A204.1 (cell line): ENCODE measurements around the gene MIDN.

Experiments used
- FAIRE-seq: peaks from 2 replicates; lab custom pipeline; 2012; peaks lifted over from hg19 to GRCh38; lab: Jason Lieb, UNC

MIDN gene

DNA sequence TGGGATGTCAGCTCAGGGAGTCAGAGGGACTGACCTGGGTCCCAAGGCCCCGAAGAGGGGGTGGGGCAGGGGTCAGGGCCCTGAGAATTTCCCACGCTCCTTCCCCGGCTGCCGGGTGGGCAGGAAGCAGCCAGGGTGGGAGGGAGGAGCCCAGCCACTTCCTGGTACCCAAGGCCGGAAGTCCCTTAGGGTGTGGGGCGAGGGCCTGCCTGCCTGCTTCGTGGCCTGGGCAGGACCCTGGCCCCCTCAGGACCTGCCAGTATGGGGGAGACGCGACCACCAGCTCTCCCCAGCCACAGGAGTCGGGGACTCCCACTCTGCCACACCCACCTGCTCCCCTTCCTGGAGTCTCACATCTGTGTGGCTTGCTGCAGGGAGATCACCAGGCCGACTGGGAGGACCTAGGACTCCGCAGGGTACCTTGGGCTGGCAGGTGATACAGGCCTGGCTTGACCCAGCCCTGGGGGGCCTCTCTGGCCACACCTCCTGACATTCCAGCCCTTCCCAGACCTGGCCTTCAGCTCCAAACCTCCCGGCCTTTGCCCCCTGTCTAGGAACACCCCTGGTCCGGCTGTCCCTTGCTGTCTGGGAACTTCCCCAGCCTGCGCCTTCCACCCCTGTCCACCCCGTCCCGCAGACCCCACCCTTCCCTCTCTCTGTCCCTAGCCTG lies 11.0 kb downstream of the MIDN start:
- FAIRE-seq, result no peak

DNA sequence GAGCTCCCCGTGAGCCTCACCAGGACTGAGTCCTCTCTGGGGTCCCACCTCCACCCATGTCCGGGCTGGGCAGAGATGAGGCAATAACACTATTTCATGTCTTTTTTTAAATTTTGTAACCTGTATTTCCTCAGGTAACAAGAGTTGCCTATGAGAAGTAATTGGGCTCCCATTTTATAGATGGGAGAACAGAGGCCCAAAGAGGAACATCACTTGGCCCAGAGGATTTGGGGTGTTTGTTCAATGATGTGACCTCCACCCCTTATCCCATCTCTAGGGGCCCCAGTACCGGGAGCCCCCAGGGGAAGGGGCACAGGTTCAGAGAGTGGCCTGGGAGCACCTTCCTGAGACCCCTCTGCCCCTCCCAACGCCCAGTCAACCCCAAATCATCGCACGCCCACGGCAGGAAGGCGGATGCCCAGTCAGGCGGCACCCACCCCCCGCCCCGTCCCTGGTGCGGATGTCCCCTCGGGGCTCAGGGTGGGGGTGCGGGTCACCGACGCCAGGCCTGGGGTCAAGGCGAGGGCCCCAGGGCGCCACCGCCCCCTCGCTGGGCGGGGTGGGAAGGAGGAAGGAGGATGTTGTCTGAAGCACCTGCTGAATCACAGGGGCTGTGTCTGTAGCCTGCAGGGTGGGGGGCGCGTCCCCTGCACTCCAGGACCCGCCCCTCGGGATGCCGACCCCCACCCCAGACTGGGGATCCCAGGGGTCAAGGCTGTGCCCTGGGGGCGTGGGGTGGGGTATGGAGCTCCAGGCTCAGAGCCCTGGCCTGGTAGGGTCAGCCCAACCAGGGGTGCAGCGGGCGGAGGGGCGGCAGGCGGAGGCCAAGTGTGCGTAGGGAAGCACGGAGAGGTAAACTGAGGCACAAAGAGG lies 11.7 kb downstream of the MIDN start:
- no peak for FAIRE-seq

DNA sequence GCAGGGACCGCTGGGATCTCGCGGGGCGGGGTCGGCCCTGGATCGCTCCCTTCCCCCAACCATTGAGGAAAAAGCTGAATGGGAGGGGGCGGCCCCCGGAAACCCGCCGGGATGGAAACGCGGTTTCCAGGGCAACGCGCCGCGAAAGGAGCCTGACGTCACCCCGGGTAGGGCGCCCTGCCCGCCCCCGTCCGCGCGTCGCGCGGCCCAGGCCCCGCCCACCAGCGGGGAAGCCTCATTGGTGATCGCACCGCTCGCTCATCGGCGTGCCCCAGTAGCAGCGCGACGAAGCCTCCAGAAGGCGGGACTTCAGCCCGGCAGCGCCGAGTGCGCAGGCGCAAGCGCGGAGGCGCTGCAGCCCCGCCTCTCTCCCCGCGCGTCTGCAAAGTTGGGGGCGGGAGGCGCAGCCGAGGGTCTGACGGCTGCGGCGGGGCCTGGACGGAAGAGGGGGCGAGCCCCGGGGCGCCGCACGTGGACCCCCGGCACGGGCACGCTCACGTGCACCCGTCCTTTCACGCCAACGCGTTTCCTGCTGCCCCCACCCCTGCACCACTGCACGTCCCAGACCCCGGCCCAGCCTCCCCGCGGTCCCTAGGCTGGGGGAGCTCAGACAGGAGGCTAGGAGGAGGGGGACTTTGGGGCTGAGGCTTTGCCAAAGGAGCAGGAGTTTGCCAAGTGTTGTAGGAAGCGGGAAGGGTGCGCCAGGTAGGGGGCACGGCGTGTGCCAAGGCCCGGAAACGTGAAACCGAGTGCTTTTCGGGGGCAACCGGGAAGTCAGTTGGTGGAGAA lies 12.6 kb downstream of the MIDN start:
- FAIRE-seq, result no peak

DNA sequence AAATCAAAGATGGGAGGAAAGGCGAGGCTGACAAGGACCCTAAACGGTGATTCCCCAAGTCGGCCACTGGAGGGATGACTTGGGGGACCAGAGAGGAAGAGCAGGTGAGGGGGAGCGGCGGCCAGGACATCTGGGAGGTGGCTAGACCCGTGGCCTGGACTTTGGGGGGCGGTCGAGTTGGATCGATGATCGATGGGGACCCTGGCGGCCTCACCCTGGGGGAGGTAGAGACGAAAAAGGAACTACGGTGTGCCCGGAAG lies 13.1 kb downstream of the MIDN start:
- no peak for FAIRE-seq

DNA sequence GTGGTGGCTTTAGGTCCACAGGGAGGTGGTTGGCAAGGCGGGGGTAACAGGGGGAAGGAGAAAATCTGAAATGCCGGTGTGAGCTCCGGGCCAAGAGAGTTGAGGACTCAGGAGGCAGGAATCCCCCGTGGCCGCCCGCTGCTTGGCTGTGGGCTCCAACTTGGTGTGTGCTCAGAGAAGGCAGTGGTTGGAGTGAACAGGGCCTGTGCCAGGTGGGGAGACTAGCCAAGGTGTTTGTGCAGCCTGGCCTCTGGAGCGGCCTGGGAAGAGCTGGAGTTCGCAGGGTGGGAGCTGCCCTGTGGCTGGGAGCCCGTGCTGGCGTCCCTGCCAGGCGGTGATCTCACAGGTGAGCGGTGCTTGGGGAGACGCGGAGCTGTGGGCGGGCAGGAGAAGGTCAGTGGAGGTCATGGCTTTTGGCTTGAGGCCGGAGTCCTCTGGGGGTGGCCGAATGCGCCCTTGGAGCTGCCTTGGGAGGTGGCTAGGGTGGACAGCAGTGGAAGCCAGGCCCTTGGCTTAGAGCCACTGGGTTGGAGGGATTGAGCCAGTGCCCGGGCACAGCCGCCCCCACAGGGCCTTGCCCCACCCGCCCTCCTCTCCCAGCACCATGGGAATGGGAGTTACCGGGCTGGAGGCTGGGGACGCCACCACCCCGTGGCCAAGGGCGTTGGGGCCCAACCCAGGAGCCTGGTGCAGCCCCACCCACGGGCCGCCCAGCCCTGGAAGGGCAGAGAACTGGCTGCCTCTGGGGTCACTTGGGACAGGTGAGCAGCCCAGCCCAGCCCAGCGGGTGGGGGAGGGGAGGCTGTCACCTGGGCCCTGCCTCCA lies 13.6 kb downstream of the MIDN start:
- FAIRE-seq, result no peak

DNA sequence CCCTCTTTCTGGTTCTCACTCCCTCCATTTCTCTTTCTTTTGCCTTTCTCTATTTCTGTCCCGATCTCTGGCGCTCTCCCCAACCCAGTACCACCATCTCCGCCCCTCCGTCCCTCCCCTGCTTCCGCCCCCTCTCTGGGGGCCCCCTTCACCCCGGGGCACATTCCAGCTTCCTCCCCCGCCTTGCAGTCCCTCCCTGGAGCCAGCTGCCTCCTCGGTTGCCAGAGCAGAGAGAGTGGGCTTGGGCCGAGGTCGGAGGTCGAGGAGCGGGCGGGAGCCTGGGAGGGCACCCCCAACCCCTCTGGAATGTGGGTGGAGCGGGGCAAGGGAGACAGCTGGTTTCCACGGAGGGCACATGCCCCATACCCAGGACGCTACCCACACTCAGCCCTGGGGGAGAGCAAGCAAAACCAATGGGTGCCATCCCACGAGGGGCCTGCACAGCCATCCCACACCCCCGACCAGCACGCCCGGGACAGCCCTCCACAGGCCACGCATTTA lies 14.3 kb downstream of the MIDN start:
- FAIRE-seq, result no peak

DNA sequence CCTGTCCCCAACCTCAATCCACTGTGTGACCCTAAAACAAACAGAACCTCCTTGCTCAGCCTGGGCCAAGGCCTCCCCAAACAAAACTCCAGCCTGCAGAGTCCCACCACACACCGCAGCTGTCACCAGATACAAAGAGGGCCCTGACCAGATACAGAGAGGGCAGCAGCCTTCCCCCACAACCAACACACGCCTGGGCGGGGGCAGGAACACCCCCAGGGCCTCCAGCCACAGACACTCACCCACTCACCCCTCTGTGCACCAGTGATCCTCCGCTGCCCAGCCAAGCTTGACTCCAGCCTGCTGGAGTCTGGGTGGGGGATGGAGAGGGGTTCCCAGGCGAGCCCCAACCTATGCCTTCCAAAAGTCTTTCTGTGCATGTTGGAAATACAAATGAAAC lies 14.8 kb downstream of the MIDN start:
- FAIRE-seq, result no peak

DNA sequence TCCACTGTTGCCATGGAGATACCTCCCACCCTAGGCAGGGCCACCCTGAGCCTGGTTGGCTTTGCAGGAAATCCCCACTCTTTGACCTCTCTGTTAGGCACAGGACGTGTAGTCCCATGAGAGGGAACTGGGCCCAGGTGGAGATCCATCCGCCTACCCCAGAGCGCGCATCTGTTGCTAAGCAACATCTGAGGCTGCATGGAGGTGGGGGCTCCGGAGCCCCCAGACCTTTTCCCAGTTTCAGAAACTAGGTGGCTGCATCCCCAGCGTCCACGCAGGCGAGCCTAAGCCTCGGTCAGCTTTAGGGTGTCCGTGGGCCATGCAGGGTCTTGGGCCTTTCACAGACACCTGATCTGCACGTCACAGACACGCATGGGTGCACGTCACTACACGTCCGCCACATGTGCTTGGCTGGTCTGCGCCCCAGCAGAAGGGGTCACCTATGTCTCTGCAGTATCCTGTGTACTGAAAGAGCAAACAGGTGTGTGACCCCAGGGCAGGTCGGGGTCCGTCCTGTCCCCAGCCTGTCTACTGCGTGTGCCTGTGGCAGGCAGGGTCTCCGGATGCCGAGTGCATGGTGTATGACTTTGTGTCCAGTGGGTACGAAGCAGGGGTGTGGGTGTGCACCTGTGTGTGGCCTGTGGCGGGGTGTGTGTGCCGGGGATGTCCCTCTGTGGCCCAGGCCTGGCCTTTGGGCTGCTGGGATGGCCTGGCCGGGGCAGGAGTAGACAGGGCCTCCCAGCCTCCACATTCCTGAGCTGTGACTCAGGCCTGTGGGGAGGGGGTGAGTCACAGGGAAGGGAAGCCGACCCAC lies 16.6 kb downstream of the MIDN start:
- FAIRE-seq, result no peak

DNA sequence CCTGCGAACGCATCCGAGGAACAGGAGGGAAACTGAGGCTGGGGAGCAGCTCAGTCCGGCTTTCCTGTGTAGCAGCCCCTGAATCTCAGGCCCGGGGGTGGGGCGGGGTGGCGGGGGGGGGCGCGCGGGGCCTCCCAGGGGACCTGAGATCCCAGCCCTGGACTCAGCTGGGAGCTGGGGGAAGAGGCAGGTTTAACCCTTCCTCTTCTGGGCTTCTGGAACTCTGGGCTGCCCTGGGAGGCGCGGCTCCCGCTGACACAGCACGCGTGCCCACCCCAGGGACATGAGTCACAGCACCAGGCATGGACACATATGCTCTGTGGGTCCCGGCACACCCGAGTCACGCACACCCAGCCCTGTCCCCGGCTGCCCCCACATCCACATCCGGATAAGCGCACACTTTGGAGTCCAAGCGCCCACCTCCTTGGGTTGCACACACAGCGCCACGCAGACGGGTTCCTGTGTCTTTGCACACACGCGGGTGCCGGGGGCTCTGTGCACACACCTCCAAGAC lies 17.3 kb downstream of the MIDN start:
- no peak for FAIRE-seq

DNA sequence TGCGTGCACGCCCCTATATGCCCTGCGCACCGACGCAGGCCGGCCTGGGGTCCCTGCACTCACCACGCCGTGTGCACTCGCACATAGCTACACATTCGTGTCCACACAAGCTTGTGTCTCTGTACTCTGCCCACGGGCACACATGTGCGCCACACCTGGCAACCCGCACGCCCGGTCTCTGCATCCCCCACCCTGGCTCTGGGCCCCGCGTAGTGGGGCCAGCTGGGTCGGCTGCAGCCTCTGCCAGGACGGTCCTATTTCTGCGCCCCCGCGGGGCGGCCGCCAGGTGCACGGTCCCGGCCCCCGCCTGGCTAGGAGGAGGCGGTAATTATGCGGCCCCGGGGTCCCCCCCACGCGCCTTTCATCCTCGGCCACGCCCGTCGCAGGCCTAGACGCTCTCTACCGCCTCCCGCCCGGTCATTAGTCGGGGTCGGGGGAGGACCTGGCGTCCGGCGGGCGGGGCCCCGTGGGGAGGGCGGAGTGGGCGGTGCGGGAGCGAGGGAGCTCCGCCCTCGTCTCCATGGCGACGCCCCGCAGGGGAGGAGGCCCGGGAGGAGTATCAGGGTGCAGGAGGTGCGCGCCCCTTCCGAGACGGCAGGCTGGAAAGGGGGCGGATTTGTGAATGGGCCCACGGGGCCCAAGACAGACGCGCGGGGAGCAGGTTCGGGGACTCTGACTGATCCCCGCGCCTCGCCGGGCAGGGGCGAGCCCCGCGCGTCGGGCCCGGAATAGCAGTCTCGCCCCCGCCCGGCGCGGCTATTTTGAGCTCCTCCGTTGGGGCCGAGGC lies 17.9 kb downstream of the MIDN start:
- FAIRE-seq, result no peak

DNA sequence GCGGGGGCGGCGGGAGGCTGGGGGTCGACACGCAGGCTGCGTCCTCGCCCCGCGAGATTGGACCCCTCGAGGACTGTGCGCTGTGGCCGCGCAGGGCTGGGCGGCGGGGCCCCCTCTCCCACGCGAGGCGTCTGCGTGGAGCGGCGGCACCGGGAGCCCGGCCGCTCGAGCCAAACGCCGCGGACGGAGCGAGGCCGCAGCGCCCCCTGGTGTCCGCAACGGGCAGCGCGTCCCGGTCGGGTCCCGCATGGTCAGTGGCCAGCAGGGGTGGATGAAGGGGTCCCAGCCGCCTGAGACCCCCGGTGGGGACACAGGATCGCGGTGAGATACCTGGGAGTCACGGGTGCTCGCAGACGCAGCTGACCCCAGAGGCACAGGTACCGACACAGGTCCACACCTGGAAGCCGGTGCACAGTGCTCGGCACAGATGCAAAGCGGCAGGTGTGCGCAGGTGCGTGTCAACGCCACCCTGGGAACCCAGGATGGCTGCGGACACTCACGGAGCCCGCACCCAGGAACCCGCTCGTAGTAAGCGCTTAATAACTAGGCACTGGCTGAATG lies 18.6 kb downstream of the MIDN start:
- no peak for FAIRE-seq

DNA sequence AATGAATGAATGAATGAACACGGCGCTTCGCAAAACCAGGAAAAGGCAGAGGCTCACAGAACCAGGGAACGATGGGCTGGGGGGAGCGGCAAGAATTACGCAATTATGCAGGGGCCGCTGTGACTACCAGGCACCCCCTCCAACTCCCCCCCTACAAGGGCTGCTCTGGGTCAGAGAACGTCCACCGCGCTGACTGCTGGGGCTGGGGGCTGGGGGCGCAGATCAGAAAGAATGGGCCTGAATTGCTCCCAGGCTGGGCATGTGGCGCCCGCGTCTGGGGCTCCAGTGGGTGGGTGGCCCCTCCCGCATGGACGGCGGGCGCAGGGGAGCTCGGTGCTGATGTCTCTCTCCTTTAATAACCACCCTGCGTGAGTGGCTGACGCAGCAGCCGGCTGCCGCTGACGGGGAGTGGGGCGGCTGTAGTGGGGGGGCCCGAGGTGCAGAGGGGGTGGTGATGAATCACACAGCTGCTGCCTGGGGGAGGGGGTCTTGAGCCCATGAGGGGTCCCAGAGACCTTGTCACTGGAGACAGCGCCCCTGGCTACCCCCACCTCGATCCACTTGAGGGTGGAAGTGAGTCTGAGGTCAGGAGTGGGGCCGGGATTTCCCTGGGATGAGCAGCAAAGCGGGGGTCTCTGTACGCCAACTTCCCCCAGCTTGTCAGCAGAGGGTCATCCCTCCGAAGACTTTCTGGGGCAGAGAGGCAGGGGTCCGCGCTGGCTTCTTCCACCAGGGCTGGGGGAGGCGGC lies 19.3 kb downstream of the MIDN start:
- FAIRE-seq, result no peak

DNA sequence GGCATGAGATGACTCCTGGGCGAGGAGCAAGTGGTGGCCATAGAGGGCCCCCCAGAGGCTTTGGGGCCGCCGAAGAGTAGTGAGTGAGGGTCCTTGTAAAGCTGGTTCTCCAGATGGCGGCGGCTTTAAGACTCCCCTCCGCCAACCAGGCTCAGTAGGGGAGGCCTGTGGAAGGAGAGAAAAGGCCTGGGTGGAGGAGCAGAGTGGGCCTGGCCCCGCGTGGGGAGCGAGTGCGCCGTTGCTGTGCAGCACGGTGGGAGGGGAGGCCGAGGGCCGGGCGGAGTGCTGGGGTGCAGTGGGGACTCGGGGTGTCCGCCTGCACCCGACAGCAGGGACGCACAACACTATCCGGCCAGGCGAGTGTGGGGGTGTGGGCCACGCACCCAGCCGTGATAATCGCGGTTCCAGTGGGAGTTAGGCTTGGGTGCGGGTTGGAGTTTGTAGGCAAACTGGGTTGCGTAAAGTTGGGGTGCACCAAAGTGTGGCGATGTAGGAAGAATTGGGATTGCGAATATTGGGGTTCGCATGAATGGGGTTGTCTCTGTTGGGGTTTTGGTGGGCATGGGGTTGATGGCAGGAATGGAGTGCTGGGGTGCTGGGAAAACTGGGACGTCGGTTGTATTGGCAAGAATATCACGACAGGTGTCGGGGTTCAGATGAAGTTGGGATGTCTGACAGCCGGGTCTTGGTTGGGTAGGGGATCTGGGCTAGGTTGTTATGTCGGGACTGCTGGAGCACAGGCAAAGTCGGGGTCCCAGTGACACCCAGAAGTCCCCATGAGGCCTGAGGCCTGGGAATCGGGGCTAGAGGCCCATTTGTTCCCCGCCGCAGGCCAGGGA lies 20.1 kb downstream of the MIDN start:
- no peak for FAIRE-seq

DNA sequence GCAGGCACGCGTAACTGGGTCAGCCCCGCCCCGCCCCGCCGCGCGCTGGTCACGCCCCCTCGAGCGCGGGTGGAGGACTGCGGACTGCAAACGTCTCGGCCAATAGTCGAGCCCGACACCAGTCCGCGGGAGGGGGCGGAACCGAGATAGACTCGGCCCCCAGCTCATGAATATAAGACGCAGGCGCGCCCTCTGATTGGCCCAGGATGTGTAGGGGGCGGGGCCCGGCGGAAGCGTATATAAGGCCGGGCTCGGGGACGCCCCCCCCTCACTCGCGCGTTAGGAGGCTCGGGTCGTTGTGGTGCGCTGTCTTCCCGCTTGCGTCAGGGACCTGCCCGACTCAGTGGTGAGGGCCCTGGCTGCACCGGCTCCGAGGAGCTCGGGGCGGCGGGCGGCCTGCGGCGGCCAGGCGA lies 20.7 kb downstream of the MIDN start, which contains the start of gene CIRBP:
Gene CIRBP, plus strand, starts transcription at position 268 of the 413 bp plus-strand sequence. CDS start 1,602 bp downstream, outside the sequence.
- FAIRE-seq, result peak; percentile 97

DNA sequence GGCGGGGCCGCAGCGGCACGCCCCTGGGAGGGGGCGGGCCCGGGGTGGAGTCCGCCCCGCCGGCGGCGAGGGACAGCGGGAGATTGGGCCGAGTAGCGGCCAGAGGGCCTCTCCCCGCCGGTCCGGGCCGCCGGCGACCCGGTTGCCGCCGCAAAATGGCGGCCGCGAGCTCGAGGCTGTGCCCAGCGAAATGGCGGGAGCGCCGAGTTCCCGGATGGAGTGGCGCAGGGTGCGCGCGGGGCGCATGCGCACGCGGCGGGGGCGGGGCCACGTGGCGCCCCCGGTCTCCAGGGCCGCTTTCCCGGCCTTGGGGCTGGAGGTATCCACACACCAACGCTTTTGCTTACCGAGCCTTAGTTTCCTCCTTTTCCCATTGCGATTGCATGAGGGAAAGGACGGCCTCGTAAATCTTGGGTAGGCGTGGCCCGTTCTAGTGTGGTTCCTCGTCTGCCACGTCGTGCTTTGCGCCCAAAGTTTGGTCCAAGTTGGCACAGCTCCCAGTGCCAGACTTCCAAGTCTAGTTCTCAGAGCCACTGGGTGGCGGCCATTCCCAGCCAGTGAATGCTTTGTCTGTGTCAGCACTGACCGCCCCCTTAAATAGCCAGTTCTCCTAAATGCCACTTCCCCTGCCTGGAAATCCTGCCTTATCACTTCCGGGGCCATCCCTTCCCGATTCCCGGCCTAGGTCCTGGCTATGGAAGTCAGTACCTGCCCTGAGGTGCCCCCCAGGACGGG lies 21.3 kb downstream of the MIDN start:
- no peak for FAIRE-seq

DNA sequence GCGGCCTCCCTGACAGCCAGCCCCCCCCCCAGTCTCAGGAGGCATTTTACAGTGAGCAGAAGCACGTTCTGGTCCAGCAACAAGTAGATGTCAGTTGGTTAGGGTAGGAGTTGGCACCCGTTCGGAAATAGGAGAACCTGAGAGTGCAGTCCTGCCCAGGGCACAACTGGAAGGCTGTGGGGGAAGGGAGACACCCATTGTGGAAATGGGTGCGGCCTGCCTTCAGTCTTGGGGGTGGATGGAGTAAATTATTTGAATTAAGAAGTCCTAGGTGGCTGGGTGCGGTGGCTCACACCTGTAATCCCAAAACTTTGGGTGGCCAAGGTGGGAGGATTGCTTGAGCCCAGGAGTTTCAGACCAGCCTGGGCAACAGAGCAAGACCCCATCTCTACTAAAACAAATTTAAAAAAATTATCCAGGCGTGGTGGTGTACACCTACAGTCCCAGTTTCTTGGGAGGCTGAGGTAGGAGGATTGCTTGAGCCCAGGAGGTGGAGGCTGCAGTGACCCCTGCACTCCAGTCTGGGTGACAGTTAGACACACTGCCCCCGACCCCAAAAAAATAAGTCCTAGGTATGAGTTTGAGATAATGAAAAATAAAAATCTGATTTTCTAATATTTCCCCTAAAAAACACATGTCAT lies 21.9 kb downstream of the MIDN start:
- no peak for FAIRE-seq
